HG03520 (cell line): ENCODE measurements around the gene SERTAD2.

Experiments
- ATAC-seq: cut with Tn5 transposase; IDR thresholded peaks from one replicate; pipeline ENCODE4 v1.9.1; 2021; ENCODE audit warnings: mild to moderate bottlenecking, moderate library complexity; ENCODE audit not compliant: unreplicated experiment

Gene SERTAD2

DNA sequence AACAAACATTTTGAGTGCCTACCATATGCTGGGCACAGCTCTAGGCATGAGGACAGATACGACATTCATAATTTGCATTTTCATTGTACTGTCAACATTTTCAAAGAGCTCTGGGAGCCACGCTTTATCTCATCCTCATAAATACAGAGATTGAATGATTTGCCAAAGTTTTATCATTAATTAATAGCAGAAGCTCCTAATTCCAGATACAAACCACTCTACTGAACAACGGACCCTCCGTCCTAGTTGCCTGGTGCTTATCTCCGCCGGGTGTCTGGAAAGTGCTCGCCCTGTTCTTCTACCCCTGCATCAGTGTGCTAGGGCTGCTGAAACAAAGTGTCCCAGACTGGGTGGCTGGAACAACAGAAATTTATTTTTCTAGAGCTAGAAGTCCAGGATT lies 23.8 kb downstream of the SERTAD2 start:
- ATAC-seq = no peak

DNA sequence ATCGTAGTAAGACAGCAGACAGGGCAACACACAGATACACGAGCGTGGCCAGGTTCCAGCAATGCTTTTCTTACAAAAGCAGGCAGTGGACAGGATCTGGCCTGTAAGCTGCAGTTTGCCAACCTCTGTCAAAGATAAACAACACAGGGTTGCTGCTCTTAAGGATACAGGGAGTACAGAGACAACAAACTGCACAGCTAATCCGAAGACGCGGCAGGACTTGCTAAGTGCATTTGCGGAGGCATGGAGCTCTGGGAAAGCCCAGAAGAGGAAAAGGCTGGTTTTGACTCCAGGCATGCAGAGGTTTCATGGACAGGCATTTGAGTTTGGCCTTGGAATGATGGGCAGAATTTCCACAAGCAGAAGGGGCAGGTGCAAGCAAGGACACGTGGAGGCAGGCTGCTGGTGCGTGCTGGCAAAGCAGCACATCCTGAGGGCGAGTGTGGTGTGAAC lies 24.4 kb downstream of the SERTAD2 start:
- no peak for ATAC-seq

DNA sequence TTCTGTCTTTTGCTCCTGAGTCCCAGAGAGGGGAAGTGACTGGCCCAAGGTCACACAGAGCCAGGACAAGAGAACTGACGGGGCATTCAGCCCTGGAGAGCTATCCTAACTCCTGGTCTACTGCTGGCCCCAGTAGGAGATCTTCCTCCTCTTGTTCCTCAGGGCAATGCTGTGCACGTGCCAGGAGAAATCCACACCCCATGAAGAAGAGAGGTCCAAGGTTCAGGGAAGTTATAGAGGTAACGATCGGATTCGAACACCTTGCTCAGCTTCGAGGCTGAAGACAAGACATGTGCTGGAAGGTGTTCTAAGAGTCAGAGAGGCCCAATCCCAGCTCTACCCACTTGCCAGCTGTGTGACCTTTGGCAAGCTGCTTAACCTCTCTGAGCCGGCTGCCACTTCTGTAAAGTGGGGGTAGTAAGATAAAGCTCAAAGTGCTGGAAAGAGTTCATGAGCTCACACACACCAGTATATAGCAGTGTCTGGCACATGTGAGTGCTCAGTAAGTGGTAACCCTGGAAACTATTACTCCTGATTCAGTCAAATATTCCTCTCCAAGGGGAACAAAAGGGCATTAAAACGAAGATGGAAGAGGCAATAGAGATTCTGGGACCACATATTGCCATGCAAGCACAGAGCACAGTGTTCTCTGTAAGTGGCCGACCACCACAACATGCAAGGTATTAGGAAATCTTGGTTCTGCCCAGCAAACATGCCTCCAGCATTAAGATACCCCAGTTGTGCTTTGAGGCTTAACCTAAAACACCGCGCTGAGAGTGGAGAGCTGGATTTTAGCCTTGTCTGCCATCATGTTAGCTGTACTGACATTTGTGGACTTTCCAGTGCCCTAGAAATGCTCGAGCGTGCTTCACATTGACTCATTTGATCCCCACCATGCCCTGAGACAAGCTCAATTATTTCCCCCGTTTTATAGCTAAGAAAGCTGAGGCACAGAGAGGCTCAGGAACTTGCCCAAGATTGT lies 25.6 kb downstream of the SERTAD2 start:
- no peak for ATAC-seq

DNA sequence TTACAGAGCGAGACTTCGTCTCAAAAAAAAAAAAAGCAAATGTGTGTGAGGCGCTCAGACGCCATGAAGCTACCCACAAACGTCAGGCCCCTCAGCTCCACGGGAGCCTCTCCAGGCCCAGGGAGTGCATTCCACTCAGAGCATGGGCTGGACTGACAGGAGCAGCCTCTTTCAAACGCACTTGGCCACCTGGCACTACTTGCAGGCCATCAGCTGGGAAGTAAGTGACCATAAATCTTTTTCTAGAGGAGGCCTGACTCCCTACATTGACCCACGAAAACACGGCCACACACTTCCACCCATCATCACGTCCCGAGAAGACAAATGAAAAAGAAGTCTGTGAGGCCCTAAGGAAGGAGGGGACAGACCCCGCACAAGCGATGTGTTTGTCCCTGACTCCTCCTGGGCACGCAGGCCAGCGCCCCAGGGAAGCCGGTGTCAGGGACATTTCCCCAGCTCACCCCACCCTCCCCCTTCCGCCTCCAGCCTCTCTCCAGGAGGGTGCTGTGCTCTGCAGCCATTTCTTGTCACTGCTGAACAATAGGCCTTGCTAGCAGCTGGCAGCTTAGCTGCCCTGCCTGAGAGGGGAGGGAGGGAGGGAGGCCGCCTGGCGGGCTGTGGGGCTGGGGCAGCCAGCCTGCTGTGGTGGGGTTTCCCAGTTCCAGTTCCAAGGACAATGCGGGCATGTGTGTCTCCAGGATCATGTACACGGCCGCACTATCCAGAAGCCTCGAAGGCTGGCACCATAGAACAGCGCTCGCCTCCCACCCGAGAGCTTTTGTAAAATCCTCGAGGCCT lies 26.6 kb downstream of the SERTAD2 start:
- no peak for ATAC-seq

DNA sequence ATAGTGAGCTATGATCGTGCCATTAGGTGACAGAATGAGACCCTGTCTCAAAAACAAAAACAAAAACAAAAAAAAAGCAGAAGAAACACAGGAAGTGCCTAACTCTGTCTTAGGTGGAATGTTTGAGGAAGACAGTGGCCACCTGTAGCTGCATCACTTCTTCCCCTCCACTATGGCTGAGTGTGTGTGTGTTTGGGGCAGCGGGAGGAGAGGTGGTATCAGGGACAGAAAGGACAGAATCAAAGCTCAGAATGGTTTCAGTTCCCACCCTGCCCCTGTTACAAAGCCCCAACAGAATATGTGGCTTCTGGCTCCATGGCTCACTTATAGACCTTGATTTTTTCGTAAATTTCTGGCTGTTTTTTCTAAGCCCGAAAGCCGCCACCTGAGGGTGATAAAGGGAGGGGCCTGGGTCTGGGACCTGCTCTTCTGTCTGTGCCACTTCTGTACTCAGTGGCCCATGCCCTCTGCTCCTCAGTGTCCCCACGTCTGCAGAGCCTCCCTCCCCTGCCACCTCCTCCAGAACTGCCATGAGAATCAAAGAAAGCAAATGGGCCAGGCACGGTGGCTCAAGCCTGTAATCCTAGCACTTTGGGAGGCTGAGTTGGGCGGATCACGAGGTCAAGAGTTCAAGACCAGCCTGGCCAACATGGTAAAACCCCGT lies 27.4 kb downstream of the SERTAD2 start:
- ATAC-seq = no peak

DNA sequence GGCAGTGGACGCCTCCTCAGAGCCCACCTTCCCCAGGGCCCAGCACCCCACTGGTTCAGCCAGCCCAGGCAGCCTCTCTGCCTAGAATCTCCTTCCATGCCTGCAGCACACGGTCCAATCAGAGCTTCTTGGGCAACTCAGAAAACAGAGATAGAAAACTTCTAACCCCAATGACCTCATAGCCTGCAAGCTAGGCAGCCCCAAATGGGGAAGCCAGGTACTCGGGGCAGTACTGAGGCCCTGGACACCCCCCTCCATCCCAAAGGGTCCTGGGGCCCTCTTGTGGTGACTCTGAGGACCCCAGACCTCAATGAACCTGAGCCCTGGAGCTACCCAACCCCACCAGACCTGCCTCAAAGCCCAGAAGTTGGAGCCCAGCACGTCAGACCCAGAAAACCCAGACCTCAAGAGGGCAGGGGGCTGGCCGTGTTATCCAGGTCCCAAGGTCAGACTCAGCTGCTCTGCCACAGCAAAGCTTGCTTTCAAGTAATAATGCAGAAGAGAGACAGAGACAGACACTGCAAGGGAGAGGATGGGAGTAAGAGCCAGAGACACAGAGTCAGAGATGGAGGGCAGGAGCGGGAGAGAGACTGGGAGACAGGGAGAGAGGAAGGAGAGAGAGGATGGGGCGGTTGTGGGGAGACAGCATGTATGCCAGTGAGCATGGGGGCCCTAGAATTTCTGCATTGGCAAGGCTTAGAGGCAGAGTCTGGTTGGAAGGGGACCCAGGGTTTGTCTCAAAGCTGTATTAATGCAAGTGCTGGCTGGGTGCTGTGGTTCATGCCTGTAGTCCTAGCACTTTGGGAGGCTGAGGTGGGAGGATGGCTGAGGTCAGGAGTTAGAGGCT lies 28.2 kb downstream of the SERTAD2 start:
- ATAC-seq = no peak

DNA sequence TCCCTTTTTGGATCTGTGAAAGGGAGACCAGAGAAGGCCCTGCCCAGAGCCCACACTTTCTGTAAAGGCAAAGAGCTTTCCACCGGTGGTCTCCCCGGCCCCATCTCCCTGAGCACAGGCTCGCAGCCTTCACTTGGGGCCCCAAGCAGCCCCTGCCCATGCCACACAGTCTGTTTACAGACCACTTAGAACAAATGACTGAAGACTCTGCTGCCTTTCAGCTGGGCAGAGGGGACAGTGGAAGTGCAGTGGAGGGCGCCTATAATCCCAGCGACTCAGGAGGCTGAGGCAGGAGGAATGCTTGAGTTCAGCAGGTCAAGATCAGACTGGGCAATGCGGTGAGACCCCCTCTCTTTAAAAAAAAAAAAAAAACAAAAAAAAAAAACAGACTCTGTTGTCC lies 28.9 kb downstream of the SERTAD2 start:
- no peak for ATAC-seq

DNA sequence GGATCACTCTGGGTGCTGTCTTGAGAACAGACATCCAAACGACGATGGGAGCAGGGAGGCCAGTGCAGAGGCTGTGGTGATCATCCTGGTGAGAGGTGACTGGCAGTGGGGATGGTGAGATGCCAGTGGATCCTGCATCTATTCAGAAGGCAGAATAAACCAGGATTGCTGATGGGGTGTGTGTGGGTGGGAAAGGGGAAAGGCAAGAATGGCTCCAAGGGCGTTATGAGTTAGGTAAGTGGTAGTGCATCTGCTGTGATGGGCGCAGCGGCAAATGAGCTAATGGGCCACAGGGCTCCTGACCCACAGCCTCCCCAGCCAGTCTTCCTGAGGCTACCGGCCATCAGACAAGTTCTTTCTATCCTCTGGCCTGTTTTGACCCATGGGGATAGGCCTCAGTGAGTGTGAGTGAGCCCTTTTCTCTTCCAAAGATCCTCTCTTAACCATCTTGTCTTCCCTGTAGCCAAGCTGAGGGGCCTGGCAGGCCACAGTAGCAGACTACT lies 29.6 kb downstream of the SERTAD2 start:
- ATAC-seq = no peak

DNA sequence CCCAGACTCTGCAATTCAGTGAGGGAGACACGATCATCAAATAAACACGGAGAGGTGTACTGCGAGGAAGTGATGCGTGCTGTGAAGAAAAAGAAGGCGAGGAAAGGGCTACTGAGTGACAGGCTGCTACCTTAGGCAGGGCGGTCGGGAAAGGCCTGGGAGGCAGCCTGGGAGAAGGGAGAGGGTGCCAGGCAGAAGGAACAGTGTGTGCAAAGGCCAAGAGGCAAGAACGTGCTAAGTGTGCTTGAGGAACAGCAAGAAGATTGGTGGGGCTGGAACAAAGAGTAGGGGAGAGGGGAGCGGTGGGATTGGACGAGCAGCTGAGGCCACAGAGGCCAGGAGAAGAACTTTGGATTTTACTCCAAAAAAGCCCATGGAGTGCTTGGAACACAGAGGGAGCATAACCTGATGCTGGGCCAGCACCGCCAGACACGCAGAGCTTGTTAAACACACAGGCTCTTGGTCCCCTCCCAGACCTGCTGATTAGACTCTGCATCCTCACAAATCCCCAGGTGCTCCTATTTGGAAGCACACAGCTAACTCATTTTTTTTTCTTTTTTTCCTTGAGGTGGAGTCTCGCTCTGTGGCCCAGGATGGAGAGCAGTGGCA lies 30.4 kb downstream of the SERTAD2 start:
- ATAC-seq = no peak

DNA sequence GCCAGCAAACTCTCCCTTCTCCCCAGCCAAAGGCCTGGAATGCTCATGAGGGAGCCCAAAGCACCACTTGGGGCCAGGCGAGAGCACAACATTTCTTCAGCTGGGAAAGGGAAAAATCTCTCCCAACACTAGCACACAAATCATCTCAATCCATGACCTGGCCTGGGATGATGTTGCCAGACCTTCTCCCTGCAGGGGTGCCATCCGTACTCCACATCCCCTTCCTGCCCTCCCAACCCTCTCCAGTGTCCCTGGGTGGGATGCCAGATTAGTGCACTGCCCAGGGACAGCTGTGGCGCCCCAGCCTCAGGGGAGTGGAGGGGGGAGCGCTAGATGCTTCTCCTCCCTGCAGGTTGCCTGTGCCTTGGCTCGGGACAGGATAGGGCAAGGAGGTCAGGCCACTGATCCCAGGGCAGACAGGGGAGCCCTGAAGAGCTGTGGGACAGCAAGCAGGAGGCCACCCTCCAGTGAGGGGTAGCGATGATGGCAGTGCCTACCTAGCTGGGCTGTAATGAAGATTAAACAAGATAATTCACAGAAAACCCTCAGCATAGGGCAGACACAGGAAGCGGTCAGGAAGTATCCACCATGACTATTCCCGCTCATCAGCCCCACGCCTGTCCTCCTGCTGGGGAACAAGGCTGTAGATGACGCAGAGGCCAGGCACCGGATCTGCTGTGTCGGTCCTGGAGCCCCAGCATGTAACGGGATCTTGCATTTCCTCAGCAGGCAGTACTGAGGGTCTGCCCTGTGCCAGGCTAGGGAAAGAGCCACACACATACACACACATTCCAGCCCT lies 31.1 kb downstream of the SERTAD2 start:
- no peak for ATAC-seq

DNA sequence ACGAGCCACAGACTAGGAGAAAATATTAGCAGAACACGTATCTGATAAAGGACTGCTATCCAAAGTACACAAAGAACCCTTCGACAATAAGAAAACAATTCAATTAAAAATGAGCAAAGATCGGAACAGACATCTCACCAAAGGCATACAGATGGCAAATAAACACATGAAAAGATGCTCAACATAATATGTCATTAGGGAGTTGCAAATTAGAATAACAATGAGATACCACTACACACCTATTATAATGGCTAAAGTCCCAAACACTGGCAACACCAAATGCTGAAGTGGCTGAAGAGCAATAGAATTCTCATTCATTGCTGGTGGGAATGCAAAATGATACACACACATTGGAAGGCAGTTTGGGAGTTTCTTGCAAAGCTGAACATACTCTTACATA lies 33.1 kb downstream of the SERTAD2 start:
- ATAC-seq = no peak

DNA sequence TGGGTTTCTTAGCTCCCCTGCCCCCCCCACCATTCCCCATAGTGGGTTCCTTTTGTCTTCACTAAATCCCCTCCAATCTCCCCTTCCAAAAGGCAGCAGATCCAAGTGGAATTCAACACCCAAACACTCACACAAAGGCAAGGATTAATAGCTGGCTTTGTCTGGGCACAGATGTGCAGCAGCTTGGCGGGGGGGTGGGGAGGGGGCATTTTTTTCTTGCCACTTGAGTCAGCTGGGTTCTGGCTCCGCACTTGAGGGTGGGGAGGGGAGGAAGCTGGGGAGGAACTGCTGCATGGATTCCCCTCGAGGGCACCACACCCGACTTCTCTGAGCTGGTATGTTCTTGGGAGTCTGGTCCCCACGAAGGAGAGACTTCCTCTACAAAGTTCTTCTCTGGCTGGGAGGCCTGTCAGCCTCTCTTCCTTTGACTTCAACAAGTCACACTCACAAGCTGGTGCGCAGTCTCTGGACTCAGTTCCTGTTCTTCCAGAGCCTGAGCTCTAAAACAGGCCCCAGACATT lies 36.0 kb downstream of the SERTAD2 start:
- ATAC-seq = no peak

DNA sequence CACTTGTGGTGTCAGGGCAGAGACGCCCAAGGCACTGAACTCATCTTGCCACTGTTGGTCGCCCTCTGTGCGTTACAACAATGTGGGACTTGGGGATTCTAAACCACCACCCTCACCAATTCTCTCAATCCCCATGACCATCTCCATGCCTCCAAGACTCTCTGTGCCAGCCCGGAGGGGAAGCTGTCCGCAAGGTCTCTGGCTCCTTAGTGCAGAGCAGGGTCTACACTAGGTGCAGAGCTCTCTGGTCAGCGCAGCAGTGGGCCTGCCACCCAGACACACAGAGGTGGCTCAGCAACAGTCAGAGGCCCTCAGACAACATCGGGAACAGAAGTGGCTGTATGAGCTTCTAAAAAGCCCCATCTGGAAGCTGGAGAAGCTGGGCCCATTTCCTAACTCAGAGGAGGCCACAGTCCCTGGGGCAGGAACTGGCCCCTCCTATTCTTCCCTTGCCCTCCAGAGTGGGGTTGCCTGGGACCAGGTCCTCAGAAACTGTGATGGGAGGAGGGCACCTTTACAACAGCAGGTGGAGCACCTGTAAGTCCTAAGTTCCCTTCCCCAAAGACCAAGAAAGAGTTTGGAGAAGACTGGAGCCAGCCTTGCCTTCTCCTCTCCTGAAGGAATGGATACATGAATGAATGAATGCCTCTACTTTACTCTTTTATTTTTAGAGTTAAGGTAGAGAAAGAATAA lies 37.7 kb downstream of the SERTAD2 start:
- ATAC-seq = no peak

DNA sequence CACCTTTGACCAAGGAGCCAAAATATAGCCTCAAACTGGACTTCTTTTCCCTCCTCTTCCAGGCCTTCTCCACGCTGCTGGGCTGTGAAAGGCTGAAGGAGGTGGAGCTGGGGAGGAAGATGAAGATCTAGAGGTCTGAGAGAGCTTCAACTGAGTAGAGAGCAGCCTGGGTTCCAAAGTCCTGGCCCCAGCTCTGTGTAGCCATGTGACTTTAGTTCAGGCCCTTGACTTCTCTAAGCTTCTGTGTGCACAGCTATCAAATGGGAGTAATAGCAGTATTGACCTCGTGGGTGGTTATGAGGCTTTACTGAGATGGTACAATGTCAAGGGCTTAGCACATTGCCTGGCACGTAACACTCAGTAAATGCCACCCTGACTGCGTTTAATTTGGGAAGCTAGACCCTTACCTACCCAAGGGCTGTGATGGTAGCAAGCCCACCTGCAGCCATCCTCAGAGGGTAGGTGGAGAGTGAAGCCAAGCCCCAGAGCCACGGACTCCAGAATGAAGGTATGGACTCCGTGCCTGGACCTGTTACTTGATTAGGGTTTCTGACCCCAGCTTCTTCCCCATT lies 38.4 kb downstream of the SERTAD2 start:
- no peak for ATAC-seq

DNA sequence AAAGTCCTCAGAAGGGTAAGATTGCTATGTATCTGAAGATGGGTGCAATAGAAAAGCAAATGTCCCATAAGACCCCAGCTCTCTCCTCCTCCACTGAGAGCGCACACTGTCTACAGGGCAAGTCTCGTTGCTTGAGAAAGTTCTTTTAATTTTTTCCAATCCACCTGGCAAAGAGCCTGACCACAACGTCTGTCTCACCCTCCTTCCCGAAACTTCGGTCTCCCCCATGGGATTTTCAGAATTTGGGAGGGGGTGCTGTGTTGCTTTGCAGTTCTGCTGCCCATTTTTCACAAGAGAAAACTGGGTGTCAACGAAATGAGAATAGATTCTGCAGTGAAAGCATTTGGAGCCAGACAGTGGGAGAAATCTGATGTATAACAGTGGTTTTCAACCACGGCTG lies 40.4 kb downstream of the SERTAD2 start:
- no peak for ATAC-seq

DNA sequence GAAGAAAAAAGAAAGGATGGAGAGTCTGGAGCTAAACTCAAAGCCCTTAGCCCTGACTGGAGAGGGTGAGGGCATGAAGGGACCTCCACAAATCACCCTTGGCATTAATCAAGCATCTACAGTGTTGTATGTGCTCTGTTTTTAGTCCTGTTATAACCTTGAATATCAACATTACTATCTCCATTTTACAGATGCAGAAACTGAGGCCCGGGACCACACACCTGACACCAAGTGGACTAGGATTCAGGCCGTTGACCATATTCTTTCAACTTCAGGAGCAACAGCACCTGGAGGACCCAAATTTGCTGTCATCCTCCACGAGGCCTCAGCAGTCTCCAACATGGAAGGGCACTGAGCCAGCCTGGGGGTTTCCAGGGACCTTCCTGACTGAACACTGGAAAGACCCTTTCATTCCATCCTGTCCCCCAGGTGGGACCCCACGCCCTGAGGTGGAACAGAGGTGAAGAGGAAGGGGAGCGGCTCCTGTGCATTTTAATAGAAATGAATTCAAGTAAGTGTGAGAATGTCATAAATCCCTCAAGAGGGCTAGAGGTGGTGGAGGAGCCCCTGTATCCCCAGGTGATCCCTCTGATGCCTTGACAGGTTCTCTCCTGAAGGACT lies 41.0 kb downstream of the SERTAD2 start:
- no peak for ATAC-seq

DNA sequence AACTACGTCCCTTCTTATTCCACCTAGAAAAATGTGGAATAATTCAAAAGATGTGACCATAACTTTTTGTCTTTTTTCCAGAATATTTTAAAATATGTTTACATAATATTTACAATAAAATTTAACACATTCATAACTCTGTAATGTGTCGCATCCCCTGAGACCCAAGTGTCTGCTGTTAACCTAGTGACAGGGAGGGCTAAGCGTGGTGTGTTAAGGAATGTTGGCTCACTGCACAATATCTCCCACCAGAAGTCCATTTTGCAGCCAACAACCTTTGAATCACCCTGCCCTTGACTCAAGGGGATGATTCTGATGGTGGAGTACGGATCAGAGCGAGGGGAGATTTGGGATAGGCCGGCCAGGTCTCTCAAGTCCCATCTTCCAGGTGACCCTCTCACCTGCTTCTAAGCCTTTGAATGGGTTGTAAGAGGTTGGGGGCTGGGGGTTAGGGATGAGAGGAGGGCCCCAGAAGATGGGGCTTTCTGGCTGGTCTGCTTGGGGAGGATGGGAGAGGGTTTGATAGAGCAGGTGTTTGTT lies 43.3 kb downstream of the SERTAD2 start:
- no peak for ATAC-seq
